K562 (cell line): ENCODE results near the gene MICOS13. TPM values are rescaled to one million over a fixed set of nuclear protein-coding genes. Genes with fewer than 3 reads are reported as not detected.

Experiments
- ATAC-seq: fragments of 200-7000 bp; cut with Tn5 transposase; 3 replicates; pipeline ENCODE4 v1.9.1; 2020; ENCODE audit warnings: moderate library complexity
- BruUV-seq: library from RNA; stranded (reverse); fragments of 400-500 nt; replicated peaks from 2 replicates; lab custom pipeline; 2021; lab: Mats Ljungman, UMichigan
- CTCF ChIA-PET: fragments of 300-600 bp; formaldehyde crosslinking; extraction: SDS; loops from one replicate; lab custom pipeline; 2021; ENCODE audit warnings: low intra/inter-chr PET ratio; lab: Yijun Ruan, JAX
- POLR2A ChIA-PET: fragments of 300-600, 350-650 bp; sonication (Branson Sonifier 250); formaldehyde crosslinking; extraction: SDS; loops from one replicate; lab custom pipeline; 2021; ENCODE audit warnings: antibody characterized with exemption, inconsistent platforms; lab: Yijun Ruan, JAX
- DNase-seq, 4 experiments: peaks; one replicate each; pipeline versions ENCODE4 v3.0.0 to v3.0.0-alpha.2; 2011 to 2018; ENCODE audit warnings: low spot score in 3 of 4, mixed read lengths in 3 of 4; ENCODE audit errors: extremely low read depth in 1 of 4
- FAIRE-seq: peaks from 2 replicates; lab custom pipeline; 2011; peaks lifted over from hg19 to GRCh38; lab: Jason Lieb, UNC
- H2AFZ ChIP-seq: 2 replicates; pipeline ENCODE4 v1.6.0; 2011; ENCODE audit warnings: low read depth, low read length, control low read depth, inconsistent platforms
- H3K27ac ChIP-seq: fragments of 200-600 bp; 3 replicates; pipeline ENCODE4 v1.8.0; 2011; ENCODE audit warnings: low read depth, mild to moderate bottlenecking, control low read depth, inconsistent platforms, low read length, moderate library complexity, mixed read lengths; ENCODE audit errors: extremely low read depth
- H3K27me3 ChIP-seq, 2 experiments: fragments of 300-600 bp in 1 of 2; 2 replicates in 1 of 2; 3 replicates in 1 of 2; pipeline versions ENCODE4 v1.6.0 to v1.8.0; 2011; ENCODE audit warnings: inconsistent platforms in 2 of 2, low read length in 2 of 2, mild to moderate bottlenecking in 1 of 2, mixed read lengths in 1 of 2, moderate library complexity in 1 of 2; ENCODE audit not compliant: control insufficient read depth in 2 of 2, insufficient read depth in 2 of 2
- H3K36me3 ChIP-seq: fragments of 300-600 bp; 3 replicates; pipeline ENCODE4 v1.8.0; 2011; ENCODE audit warnings: mild to moderate bottlenecking, low read length, inconsistent platforms; ENCODE audit not compliant: control insufficient read depth, insufficient read depth
- H3K4me1 ChIP-seq, 2 experiments: fragments of 200-600 bp in 1 of 2; replicated peaks in 1 of 2; 2 replicates in 1 of 2; 3 replicates in 1 of 2; pipeline versions ENCODE4 v1.5.1 to v1.8.0; 2011; ENCODE audit warnings: inconsistent platforms in 2 of 2, low read length in 2 of 2, mild to moderate bottlenecking in 1 of 2, mixed read lengths in 1 of 2, moderate library complexity in 1 of 2; ENCODE audit not compliant: control insufficient read depth in 2 of 2, insufficient read depth in 2 of 2
- H3K4me2 ChIP-seq: 2 replicates; pipeline ENCODE4 v1.6.1; 2011; ENCODE audit warnings: low read length, control low read depth, inconsistent platforms, mixed read lengths; ENCODE audit not compliant: insufficient read depth
- H3K4me3 ChIP-seq: fragments of 200-600 bp; sonication (generic), shearing (Covaris generic); 2 replicates; pipeline ENCODE4 v1.5.1; 2016; ENCODE audit warnings: control low read depth, inconsistent platforms
- H3K79me2 ChIP-seq: fragments of 200-600 bp; 3 replicates; pipeline ENCODE4 v1.8.0; 2011; ENCODE audit warnings: low read length, inconsistent platforms; ENCODE audit not compliant: control insufficient read depth, insufficient read depth
- H3K9ac ChIP-seq, 2 experiments: 2 replicates each; pipeline versions ENCODE4 v1.6.0 to v1.6.1; 2011; ENCODE audit warnings: low read depth in 2 of 2, low read length in 2 of 2, control low read depth in 1 of 2, inconsistent platforms in 1 of 2, mild to moderate bottlenecking in 1 of 2, mixed read lengths in 1 of 2; ENCODE audit not compliant: insufficient read depth in 1 of 2
- H3K9me1 ChIP-seq: one replicate; pipeline ENCODE4 v1.6.0; 2011; ENCODE audit warnings: inconsistent platforms, mild to moderate bottlenecking, low read length, moderate library complexity; ENCODE audit not compliant: control insufficient read depth, insufficient read depth
- H3K9me3 ChIP-seq: replicated peaks from 2 replicates; pipeline ENCODE4 v1.5.1; 2011; ENCODE audit warnings: low read depth, low read length, inconsistent platforms; ENCODE audit not compliant: control insufficient read depth, insufficient read depth
- H4K20me1 ChIP-seq: replicated peaks from 2 replicates; pipeline ENCODE4 v1.6.1; 2011; ENCODE audit warnings: low read length, inconsistent platforms, mixed read lengths; ENCODE audit not compliant: control insufficient read depth, insufficient read depth
- BCL6 ChIP-seq: fragments of 250-450 bp; sonication (Bioruptor Pico); IDR thresholded peaks from 2 replicates; pipeline ENCODE4 v1.4.0; 2020
- COPS2 ChIP-seq: fragments of 450-650 bp; conservative IDR thresholded peaks from 2 replicates; pipeline ENCODE4 v1.6.1; 2016; ENCODE audit warnings: mild to moderate bottlenecking, moderate library complexity
- CTBP1 ChIP-seq: fragments of 450-650 bp; IDR thresholded peaks from 2 replicates; pipeline ENCODE4 v1.6.1; 2016; ENCODE audit warnings: borderline replicate concordance
- ETV6 ChIP-seq, 3 experiments: fragments of 150-350 bp in 1 of 3; sonication (generic) in 1 of 3; formaldehyde crosslinking in 1 of 3; IDR thresholded peaks; 2 replicates each; pipeline versions ENCODE4 v1.6.1 to v1.8.0; 2014 to 2022; ENCODE audit warnings: borderline replicate concordance in 2 of 3, low read depth in 2 of 3, antibody characterized with exemption in 1 of 3, low read length in 1 of 3, mild to moderate bottlenecking in 1 of 3, missing genetic modification reagents in 1 of 3
- FUS ChIP-seq: fragments of 200-400 bp; formaldehyde crosslinking; optimal IDR thresholded peaks from 2 replicates; pipeline ENCODE3; 2017; ENCODE audit warnings: low read depth, low read length
- GTF2A2 ChIP-seq: IDR thresholded peaks from 2 replicates; pipeline ENCODE4 v1.6.1; 2016; ENCODE audit warnings: mild to moderate bottlenecking, missing genetic modification characterization, missing compliant biosample characterization
- MEF2A ChIP-seq: IDR thresholded peaks from 2 replicates; pipeline ENCODE4 v1.6.1; 2011; ENCODE audit warnings: low read depth, mild to moderate bottlenecking, low read length, moderate library complexity; ENCODE audit not compliant: control insufficient read depth
- NFIX ChIP-seq: fragments of 250-450 bp; sonication (Bioruptor Pico); IDR thresholded peaks from 2 replicates; pipeline ENCODE4 v1.4.0; 2020; ENCODE audit warnings: low read depth, mild to moderate bottlenecking, moderate library complexity
- SRSF1 ChIP-seq: fragments of 200-400 bp; formaldehyde crosslinking; IDR thresholded peaks from 2 replicates; pipeline ENCODE4 v1.6.1; 2017; ENCODE audit warnings: mild to moderate bottlenecking, low read depth, low read length, moderate library complexity
- ZFP1 ChIP-seq: fragments of 450-650 bp; formaldehyde crosslinking; IDR thresholded peaks from 2 replicates; pipeline ENCODE4 v1.4.0; 2020; ENCODE audit warnings: mild to moderate bottlenecking, mixed read lengths
- ZNF133 ChIP-seq: fragments of 250-450 bp; sonication (Bioruptor Pico); IDR thresholded peaks from 2 replicates; pipeline ENCODE4 v1.4.0; 2020; ENCODE audit warnings: mild to moderate bottlenecking
- WGBS: fragments of 100-300 bp; shearing (Covaris generic); methylation state at CpG from one replicate; pipeline ENCODE4 v1.1.6; 2016; ENCODE audit warnings: low coverage, mixed read lengths; ENCODE audit not compliant: insufficient coverage; ENCODE audit errors: missing lambda C conversion rate; 5-methylcytosine and 5-hydroxymethylcytosine counted together
- in situ Hi-C: fragments of 300-500 bp; cut with MboI; formaldehyde crosslinking; loops from 4 replicates; pipeline ENCODE4 v1.15.0; 2018; ENCODE audit warnings: inconsistent platforms, mixed read lengths
- intact Hi-C: fragments of 100-400 bp; cut with micrococcal nuclease; formaldehyde crosslinking; loops from 2 replicates; pipeline ENCODE4 v1.14.2; 2022
- polyA plus RNA-seq, 8 experiments: library from polyadenylated mRNA; depleted of rRNA in 4 of 8; stranded (reverse) in 5 of 8; unstranded in 3 of 8; fragments of >200 nt; fragmentation: Nextera tagmentation in 2 of 8; fragmentation: Illumina TruSeq in 1 of 8; extraction: Ambion mirVana in 2 of 8; extraction: Trizol in 1 of 8; gene quantifications; 2 replicates each; pipeline versions ENCODE4 v1.2.1 to v1.2.3, GENCODE V29; 2011 to 2014; ENCODE audit warnings: inconsistent platforms in 1 of 8, missing spikeins in 1 of 8
- total RNA-seq, 7 experiments: library from RNA; depleted of rRNA in 6 of 7; stranded (reverse); fragments of >200 nt in 6 of 7; fragmentation: Illumina TruSeq in 2 of 7; extraction: Trizol in 2 of 7; gene quantifications; 2 replicates each; pipeline versions ENCODE4 v1.2.1 to v1.2.3, GENCODE V29; 2011 to 2021; ENCODE audit warnings: low replicate concordance in 1 of 7
- TF ChIP-seq, protein P1 (sequence below): fragments of 250-450 bp; sonication (Bioruptor Pico); IDR thresholded peaks from 2 replicates; pipeline ENCODE4 v1.5.0; 2020; ENCODE audit warnings: mild to moderate bottlenecking, borderline replicate concordance
- TF ChIP-seq, protein P2 (sequence below): sonication (generic); formaldehyde crosslinking; IDR thresholded peaks from 2 replicates; pipeline ENCODE4 v1.5.0; 2020; ENCODE audit warnings: missing genetic modification reagents

Gene MICOS13
- total and polyA plus RNA-seq, 9 of the 15 experiments (the other 6 are each of a cell fraction or from before 2014, with no cell fraction given) = 15.5 to 220 (median 49.4) TPM

DNA sequence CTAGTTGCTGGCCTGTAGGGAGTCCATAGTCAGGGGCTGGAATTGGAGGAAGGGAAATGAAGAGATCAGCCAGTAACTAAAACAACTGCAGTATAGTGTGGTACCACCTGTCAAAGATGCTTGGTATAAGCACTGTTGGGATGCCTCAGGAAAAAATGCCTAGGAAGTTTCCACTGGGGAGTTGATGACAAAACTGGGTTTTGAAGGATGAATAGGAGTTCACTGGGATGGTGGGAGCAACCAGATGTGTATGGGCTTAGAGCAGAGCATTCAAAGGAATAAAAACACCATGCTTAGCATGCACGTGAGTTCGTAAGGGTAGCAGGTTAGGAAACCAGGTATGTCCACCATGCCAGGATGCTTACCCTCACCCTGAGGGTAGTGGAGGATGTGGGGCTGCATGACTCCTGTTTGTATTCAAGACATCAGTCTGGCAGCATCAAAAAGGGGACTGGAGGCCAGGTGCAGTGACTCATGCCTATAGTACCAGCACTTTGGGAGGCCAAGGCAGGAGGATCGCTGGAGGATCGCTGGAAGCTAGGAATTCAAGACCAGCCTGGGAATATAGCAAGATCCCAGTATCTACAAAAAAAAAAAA lies 47.2 kb upstream of the MICOS13 start:
- no peak overlapping the region for H2AFZ ChIP-seq
- no peaks in the 10 kb centered on the region; the same call in 1 of the 2 replicates for H3K9me3 ChIP-seq
- H3K79me2 ChIP-seq = no peaks in the 10 kb centered on the region
- H3K36me3 ChIP-seq = no peaks in the 10 kb centered on the region
- H3K9ac ChIP-seq = no peak overlapping the region
- POLR2A ChIA-PET = interaction anchor here (0.6 to 0.8 kb wide), 2 partner anchors 9 to 46 kb away, joined by 3 read pairs; no protein-coding TSS in a partner anchor
- no peak overlapping the region for H3K27ac ChIP-seq
- H4K20me1 ChIP-seq = no peaks in the 10 kb centered on the region
- TF ChIP-seq SRSF1 = no peak
- TF ChIP-seq ZNF133 = no peak
- no peak for TF ChIP-seq NFIX (CRISPR knock-in tag)
- no peak for TF ChIP-seq ETV6 (IDR thresholded peaks at IDR 0.05; ENCODE audit: borderline replicate concordance in 1 of 2, low read depth in 2 of 2, low read length in 1 of 2)
- no peak for TF ChIP-seq ETV6 (CRISPR knock-in tag; IDR thresholded peaks at IDR 0.05; ENCODE audit: borderline replicate concordance)
- no peak for TF ChIP-seq FUS
- TF ChIP-seq GTF2A2 = no peak
- no peak for TF ChIP-seq CTBP1
- TF ChIP-seq ZFP1 (CRISPR knock-in tag) = no peak
- TF ChIP-seq, protein P1, sequence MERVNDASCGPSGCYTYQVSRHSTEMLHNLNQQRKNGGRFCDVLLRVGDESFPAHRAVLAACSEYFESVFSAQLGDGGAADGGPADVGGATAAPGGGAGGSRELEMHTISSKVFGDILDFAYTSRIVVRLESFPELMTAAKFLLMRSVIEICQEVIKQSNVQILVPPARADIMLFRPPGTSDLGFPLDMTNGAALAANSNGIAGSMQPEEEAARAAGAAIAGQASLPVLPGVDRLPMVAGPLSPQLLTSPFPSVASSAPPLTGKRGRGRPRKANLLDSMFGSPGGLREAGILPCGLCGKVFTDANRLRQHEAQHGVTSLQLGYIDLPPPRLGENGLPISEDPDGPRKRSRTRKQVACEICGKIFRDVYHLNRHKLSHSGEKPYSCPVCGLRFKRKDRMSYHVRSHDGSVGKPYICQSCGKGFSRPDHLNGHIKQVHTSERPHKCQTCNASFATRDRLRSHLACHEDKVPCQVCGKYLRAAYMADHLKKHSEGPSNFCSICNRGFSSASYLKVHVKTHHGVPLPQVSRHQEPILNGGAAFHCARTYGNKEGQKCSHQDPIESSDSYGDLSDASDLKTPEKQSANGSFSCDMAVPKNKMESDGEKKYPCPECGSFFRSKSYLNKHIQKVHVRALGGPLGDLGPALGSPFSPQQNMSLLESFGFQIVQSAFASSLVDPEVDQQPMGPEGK (CRISPR knock-in tag) = no peak
- no peak for TF ChIP-seq COPS2
- TF ChIP-seq MEF2A = no peak
- TF ChIP-seq, protein P2, sequence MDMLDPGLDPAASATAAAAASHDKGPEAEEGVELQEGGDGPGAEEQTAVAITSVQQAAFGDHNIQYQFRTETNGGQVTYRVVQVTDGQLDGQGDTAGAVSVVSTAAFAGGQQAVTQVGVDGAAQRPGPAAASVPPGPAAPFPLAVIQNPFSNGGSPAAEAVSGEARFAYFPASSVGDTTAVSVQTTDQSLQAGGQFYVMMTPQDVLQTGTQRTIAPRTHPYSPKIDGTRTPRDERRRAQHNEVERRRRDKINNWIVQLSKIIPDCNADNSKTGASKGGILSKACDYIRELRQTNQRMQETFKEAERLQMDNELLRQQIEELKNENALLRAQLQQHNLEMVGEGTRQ = no peak
- no peak for TF ChIP-seq BCL6 (CRISPR knock-in tag)
- H3K4me1 ChIP-seq = no peaks in the 10 kb centered on the region
- in situ Hi-C loops = no loop called here
- FAIRE-seq = no peak
- no peak overlapping the region for H3K4me2 ChIP-seq
- H3K4me3 ChIP-seq = no peak overlapping the region
- H3K9me1 ChIP-seq = no peaks in the 10 kb centered on the region
- peaks cover 0 to 5% of the 10 kb centered on the region in 2 experiments; a peak in 1 of 5 replicates for H3K27me3 ChIP-seq
- WGBS = 6% methylated on average over 4 of the region's 4 CpGs
- intact Hi-C loops = no loop called here
- DNase-seq = no peak
- BruUV-seq = no TSS peak
- CTCF ChIA-PET = no interaction called here
- ATAC-seq = no peak
